NCI-H2107 (cell line): Measurements from ENCODE around the gene TESPA1.
"Not testable (repeated sequence)": the region's sequence is repeated elsewhere in the genome, so short reads cannot be mapped to it uniquely, and the experiment has no call there.

Source experiments
- DNase-seq: peaks from one replicate; lab custom pipeline; 2025; lab: John Stamatoyannopoulos, UW

Gene TESPA1, protein sequence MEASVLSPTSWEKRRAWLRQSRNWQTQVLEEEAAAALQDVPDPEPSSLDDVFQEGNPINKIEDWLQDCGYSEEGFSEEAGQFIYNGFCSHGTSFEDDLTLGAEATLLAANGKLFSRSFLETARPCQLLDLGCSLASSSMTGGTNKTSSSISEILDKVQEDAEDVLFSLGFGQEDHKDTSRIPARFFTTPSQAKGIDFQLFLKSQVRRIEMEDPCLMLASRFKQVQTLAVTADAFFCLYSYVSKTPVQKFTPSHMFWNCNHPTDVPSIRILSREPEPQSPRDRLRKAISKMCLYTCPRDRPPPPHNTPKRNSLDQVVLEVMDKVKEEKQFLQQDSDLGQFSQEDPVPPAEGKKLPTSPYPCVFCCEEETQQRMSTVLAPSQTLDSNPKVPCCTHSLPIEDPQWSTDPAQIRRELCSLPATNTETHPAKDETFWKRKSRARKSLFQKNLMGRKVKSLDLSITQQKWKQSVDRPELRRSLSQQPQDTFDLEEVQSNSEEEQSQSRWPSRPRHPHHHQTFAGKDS

DNA sequence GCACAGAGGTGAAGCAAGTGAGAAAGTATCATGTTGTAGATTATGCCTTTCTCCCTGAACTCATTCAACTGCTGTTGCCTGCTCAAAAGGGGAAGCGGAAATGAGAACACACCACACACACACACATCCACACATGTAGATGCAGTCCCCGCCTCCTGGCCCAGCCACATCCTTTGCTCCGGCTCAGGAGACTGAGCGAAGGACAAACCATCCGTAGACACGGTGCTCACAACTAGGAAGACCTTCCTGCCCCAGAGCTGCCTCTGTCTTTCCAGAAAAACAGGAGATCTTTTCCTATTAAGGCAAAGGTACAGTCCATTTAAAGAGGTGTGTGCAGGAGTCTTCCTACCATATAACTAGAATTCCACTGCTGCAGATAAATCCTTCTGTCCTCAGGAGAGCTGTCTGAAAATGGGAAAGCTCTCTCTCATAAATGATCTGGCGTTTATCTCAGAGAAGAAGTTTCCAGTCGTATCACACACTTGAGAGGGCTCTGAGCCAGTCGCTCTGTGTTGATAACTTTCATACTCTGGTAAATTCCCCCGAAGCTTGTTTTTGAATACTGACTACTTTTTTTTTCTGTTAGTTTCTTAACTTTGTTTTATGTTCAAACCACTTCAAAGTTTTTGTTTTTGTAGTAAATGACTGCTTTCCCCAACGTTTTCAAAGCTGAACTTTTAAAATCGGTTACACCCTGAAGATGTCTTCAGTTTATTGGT, at the start of gene TESPA1:
Gene TESPA1 (minus strand): TSS at position 105 of the 719 bp plus-strand sequence. CDS start 10,200 bp downstream, outside the sequence.
- no peak for DNase-seq

DNA sequence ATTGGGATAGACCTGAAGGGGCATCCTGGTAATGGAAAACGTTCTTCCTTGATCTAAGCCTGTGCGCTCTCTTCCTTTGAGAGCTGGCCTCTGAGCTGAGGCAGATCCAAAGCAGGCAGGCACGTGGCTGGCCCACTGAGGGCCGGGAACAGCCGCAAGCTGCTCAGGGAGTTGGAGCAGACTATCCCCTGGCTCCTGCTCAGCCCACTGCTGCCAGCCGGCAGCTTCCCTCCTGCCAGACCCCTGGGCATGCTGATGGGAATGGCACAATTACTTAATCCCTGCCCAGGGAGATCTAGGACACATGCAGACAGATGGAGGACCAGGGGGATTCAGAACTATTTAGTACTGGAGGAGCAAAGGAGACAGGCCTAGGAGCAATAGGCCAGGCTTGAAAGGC, 49.7 kb upstream of the TESPA1 start:
- no peak for DNase-seq

DNA sequence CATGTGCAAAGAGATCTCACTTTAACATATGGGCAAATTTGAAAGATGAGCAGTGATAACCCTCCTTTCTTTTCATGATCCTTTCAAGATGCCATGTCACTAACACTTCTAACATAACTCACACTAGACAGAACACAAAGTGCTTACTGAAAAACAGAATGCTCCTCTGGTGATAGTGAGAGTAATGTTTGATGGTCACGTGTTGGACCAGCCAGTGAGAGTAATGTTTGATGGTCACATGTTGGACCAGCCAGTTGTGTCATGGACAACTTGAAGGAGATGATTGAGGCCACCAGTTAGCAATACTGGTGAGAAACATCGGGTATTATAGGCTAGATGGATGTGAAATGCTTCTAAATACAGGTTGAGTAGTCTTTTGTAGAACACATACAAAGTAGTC, 40.9 kb upstream of the TESPA1 start:
- DNase-seq: no peak

DNA sequence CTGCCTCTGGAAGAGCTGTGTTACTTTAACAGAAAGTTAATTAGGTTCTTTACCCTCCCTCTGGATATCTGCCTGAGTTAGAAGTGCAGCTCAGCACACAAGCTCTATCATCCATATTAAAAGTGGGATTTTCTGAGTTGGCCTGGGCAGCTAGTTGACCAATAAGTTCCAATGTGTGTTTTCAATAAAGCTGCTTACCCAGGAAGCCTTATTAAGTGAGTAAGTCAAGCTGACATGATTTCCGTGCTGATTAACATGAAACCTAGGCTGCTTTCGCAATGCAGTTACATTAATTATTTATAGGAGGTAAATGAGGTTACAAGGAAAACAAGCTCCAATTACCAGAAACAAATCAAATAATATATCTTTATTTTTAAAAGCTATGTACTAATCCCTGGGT, 40.0 kb upstream of the TESPA1 start:
- no peak for DNase-seq

DNA sequence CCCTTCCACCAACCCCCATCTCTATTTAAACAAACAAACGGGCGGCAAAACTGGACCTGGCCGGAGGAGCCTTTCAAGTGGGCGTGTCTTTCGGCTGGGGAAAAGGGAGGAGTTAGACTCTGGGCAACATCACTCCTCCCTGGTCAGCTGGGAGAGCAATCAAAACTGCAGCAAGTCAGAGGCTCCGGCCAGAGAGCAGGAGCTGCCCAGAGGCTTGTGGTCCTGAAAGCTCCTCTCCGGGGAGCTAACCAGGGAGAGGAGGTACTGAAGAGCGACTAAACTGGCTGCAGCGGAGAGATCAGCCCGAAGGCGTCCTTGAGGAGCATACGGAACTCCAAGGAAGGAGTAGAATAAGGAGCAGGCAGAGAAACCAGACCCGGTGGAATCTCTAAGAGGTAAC, 35.2 kb upstream of the TESPA1 start, which contains the start of gene NEUROD4:
Gene NEUROD4 (plus strand): TSS at position 191 of the 400 bp plus-strand sequence. CDS start 6,466 bp downstream, outside the sequence.
- no peak for DNase-seq

DNA sequence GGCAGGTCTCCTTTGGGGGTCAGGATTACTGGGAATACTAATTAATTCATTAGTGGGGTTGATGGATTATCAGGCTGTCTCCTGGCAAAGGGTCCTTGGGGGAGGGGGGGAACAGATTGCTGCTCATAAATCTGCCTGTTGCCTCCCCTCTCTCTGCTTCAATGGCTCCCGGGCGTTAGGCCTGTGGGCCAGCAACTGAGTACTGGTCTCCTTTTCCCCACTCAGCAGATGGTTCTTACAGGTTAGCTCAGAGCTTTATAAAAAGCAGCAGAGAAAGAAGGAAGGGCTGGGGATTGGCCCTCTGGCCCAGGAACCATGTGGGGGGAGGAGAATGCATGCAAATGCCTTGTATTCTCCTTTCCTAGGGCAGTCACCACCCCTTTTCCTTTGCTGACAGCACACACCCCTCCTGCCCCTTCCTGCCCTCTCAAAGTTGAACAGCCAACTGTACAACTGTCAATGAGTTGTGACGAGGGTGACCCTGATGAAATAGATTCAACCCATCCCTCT, 32.9 kb upstream of the TESPA1 start:
- no peak for DNase-seq

DNA sequence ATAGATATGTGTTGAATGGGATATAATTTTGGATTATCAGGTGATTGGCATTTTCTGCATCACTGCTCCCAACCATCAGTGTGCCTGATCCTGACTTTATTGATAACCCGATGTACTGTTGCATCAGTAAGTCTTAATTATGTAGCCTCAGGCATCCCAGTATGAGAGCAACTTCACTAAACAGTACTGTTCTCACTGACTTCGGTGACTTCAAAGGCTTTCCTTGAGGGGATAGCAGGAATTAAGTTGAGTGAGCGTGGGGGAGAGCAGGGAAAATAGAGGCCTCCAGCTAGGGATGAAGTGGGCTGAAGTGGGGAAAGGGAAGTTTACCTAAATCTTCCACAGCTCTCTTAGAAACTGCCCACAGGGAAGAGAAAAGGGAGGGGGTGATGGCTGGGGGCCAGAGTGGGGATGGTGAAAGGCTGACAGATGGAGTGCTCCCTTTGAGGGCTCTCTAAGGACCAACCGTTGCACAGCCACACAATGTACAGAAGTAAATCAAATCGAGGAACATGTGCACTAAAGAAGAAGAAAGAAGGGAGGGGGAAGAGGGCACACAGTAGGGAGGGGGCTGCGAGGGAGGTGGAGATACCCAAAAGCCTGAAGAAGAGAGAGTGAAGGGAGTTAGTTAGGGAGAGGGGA, 24.5 kb upstream of the TESPA1 start:
- no peak for DNase-seq

DNA sequence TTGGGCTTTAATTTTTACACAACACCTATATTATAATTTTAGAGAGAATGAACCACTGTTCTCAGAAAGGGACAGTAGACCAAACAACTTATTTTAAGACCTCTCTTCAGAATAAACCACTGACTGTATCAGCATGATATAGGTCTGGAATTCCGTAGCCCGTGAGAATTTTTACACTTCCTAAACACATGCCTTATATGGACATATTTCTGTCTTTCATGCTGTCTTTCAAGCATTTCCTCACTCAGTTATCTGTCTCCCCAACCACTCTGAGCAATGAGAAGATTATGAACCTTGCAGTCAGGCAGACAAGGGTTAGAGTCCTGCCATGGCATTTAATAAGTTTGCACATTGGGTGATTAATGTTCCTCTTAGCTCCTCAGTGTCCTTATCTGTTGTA, 17.8 kb upstream of the TESPA1 start:
- no peak for DNase-seq

DNA sequence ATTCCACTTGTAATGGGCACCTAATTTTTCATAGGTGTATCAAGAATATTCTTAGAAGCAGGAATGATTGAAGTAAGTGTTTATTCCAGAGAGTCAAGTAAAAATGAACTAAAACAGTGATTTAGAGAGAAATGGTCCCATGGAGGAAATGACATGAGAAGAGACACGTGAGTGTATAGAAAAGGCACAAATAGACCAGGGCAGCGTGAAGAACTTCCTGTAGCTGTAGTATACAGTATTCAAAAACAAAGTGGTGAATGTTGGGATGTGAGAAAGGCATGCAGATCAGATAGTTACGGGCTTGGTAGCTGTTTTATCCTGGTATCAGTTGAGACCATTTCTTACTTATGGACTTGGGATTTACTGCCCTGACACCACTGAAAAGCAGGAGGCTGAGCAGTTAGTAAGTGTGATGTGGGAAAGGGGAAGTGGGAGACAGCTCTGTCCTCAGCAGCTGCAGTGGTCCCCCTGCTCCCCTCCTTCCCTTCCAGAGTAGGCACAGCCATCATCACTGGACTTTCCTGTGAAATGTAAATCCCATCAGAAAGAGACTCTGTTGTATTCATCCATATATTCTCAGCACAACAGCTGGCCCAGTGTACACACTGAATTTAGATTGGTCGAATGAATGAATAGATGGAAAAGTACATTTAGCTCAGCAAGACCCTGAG, 16.8 kb upstream of the TESPA1 start:
- DNase-seq: no peak

DNA sequence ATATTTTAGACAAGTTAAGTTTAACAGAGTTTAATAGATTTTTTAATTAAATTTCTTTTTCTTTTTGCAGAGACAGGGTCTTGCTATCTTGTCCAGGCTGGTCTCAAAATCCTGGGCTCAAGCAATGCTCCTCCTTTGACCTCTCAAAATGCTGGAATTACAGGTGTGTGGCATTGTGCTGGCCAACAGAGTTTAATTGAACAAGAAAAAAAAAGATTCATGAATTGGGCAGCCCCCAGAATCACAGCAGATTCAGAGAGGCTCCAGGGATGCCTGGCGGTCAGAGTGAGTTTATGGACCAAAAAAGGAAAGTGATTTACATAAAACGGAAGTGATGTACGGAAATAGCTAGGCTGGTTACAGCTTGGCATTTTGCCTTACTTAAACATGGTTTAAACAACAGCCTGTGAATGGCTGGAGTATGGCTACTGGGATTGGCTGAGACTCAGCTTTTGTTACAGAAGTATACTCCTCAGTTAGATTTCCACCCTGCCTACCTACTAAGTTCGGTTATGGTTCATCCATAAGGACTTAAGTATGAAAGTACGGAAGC, 14.5 kb upstream of the TESPA1 start:
- no peak for DNase-seq

DNA sequence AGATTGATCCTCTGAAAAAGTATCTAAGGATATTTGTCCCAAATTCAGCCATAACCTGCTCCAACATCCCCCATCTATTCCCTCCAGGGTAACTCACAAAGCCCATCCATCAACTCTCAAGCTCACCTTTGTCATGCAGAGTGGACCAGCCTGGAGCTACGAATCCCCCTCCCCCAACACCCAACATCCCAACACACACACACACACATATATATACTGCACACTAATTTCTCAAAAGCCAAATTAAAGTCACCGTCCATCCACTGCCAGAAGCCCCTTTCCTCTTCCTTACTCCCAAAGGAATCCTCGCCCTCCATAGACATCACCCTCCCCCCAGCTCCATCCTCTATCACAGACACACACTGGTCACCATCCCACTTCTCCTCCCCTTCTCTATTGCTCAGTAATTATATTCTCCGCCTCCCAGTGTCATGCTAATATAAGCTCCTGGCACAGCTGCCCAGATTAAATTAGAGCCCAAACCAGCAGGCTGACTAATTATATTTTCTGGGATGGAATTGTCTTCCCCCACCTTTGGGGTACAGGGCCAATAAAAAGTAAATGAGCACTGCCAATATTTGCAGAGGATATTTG, 13.5 kb upstream of the TESPA1 start:
- no peak for DNase-seq

DNA sequence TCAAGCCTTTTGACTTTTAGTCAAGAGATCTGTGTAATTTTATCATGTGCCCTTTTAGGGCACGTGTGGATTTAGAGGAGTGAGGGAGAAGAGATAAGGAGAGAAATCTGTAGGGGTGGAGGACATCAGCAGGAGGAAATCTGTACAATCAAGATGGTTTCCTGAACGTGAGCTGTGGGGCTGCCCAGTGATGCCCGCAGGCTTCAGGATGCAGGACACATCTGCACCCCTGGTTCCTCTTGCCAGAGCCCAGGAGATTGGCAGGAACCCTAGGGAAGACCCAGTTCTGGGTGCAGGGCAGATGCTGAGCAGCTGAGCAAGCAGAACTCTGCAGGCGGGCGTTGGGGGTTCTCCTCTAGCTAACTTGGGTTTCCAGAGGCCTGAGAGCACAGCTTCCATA, 11.6 kb upstream of the TESPA1 start:
- DNase-seq: no peak

DNA sequence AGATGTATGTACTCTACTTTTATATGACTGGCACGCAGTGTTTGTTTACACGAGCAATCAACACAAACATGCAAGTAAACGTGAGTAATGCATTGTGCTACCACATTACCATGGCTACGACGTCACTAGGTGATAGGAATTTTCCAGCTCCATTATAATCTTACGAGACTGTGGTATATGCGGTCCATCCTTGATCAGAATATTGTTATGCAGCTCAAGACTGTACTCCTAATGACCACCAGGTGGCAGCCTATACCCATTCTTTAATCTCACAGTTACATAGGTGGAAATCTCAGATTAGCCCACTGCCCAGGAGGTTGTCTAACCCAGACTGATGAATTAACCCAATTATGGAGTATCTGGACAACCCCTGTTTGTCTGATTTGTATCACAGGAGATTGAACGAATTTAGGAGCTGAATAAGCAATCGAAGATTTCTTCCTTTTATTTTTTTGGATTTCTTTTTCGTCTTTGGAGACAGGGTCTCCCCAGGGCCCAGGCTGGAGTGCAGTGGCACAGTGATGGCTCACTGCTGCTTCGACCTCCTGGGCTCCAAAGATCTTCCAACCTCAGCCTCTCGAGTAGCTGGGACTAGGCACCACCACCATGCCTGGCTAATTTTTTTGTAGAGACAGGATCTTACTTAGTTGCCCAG, 8.7 kb upstream of the TESPA1 start:
- DNase-seq: peak; percentile 63

DNA sequence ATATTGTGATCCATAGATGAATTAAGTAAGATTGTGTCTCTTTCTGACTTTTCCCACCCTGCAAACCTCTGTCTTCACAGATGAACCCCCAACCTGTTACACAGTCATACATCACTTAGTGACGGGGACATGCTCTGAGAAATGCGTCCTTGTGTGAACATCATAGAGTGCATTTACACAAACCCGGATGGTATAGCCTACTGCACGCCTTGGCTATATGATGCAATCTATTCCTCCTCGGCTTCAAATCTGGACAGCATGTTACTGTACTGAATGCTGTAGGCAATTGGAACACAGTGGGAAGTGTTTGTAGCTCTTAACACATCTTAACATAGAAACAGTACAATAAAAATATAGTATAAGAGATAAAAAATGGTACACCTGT, 7.4 kb upstream of the TESPA1 start:
- no peak for DNase-seq

DNA sequence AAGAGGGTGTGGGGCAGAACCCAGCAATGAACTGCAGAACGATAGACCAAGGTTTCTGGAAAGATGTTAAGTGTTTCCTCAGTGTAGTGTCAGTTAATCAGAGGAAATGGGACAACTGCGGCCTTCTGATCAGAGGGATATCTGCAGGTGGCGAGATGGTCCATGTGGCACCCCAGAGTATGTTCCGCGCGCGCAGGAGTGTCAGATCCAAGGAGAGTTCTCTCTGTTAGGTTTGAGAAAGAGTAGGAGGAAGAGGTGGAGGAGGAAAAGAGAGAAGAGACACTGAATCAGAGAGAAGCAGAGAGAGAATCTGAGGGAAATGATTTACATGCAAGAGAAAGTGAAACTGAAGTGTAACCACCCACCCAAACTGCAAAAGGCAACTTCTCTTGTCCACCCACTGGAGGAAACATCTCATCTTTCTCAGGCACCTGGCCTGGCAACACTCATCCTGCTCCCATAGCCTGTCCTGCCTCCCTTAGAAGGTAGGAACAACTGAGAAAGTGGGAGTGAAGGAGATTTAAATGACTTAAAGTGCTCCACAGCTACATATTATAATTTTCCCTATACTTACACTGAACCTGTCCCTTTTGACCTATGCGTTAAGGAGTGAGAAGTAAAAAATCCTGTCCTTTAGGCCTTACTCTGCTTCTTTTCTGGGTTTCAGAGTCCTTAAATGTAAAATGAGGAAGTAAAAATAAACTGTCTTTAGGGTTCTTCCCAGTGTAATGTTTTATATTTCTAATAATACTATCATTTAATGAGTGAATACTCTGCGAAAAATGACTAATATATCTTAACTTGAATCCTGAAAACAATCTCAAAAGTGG, 6.8 kb upstream of the TESPA1 start:
- no peak for DNase-seq

DNA sequence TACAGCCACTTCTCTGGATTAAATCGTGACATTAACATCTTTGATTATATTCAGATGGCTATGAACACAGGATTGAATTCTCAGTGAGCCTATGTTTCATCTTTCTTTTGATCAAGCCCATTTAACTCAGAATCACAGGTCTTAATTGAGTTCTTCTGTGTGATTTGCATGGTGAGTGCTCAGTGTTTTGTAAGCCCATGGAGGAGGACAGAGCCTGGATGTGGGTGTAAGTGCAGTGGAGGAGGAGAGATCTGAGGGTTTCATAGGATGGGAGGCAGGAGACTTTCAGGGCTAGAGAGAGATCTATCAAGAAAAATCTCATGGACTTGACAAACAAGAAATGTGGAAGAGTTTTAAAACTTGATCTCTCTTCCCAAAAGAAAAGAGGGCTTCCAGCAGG, 5.3 kb upstream of the TESPA1 start:
- no peak for DNase-seq

DNA sequence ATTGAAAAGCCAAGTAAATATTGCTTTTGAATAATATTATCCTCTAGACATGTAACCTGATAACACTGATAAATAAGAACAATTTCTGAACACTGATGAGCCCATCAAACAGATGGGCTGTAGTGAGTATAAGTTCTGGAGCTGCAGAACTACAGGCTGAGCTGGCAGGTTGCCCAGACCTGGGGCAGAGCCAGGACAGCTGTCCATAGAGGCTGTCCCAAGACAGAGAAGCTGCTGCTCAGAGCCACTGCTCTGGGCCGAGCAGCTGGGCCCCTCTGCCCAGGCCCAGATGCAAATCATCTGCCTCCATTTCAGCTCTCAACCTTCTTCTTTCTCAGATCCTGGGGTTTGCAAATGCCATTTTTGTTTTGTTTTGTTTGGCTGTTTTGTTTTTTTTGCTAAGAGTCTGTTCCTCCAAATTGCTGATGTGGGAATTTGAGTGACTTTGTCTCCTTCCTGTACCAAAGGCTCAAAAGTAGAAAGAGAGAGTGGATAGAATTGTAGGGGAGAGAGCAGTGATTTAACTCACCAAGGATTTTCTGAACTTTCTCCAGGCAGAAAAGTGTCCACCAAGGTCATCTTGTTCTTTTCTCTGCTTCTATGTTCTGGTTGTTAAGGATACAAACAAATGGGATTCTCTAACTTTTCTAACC, 4.0 kb upstream of the TESPA1 start:
- DNase-seq: no peak

DNA sequence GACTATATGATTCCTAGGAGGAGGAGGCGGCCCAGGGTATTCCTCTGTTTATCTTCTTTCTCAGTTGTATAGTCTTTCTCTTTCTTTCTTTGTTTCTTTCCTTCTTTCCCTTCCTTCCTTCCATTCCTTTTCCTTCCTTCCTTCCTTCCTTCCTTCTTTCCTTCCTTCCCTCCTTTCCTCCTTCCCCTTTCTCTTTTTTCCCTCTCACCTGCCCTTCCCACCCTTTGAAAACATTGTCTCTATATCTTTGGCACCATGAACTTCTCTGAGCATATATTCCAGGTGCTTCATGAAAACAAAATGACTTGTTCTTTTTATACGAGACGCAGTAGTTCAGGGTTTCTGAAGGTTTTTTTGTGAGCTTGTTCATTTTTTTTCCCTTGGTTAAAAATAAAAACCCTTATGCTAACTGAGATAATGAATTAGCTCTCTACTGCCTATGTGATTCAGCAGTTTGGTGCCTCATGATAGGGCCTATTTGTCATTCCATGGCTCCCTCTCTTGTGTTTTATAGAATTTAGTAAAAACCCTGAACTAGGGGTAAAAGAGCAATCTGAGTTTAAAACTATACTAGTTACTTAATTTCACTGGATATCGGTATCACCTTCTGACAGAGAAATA, 3.2 kb upstream of the TESPA1 start:
- no peak for DNase-seq

DNA sequence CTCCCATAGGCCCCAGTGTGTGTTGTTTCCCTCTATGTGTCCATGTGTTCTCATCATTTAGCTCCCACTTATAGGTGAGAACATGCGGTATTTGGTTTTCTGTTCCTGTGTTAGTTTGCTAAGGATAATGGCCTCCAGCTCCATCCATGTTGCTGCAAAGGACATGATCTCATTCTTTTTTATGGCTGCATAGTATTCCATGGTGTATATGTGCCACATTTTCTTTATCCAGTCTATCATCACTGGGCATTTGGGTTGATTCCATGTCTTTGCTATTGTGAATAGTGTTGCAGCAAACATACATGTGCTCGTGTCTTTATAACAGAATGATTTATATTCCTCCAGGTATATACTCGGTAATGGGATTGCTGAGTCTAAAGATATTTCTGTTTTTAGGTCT, 2.2 kb upstream of the TESPA1 start:
- not testable (repeated sequence) for DNase-seq
